Activated CD4-positive, alpha-beta T cell treated with anti-CD3 and anti-CD28 coated beads, Interleukin-2, Interleukin-6, amounts not matched to agents 100 ng/mL and 50 ng/mL, durations not matched to agents 16 hours and 8 hours (primary cell): ENCODE measurements around the gene WDFY2.
"Not testable (repeated sequence)": the region's sequence is repeated elsewhere in the genome, so short reads cannot be mapped to it uniquely, and the experiment has no call there.

Experiments
- DNase-seq: peaks from one replicate; pipeline ENCODE4 v3.0.0-alpha.2; 2020

Gene WDFY2

DNA sequence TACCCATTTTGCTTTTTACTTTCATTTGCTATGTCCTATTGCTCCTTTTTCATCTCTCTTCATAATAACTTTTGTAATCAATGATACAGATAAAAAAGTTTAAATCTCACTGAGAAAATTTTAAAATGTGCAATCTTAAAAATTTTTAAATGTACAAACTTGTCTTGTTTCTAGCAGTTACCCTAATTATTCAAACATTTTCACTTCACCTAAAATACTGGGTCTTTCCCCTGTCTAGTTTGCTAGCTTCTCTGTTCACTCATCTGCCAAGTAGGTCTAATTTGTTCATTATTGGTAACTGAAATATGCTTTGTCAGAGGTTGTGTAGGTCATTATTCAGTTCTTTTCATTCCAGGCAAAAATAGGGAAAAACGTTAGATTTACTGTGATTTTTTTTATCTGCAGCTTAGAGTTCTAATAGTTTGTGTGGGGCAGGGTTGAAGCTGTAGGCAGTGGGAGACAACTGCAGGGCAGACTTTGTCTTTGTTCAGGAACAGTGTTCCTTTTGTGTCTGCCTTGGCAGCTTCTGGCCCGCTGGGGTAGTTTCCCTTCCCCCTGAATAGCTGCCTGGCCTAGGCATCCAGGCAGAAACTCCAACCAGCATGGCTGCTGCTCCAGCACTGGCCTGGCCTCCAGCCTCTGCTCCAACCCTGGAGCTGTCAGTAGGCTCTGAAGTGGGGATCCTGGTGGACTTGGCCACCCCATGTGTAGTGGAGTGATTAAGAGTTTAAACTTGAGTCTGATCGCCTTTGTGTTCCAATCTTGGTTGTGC is 48.5 kb downstream of the WDFY2 start:
- no peak for DNase-seq

DNA sequence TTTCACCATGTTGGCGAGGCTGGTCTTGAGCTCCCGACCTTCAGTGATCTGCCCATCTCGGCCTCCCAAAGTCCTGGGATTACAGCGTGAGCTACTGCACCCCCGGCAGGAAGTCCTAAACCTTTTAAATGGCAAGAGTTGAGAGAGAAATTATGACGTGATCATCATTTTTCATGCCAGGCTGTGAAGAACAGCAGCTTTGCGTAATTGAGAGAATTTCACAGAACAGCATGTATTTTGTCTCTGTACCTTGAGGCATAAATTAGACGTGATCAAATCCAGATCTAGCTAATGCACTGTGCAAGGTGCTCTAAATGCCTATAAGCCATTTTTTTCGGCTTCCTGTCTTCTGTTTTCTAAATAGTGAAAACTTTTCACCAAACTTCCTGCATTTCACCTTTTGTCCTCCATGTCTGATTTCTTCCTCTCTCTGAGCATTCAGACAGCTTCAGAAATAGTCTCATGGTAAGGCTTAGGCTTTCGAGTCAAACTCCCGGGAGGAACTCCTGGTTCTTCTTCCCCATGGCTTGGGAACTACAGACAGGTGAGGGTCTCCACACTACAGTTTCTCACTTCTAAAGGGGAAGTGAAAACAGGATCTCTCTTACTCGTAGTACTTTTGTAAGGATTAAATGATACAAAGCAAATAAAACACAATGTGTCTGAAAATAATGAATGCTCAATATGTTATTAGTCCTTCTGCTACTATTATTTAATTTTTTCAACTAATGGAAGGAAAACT is 51.0 kb downstream of the WDFY2 start:
- DNase-seq, result no peak

DNA sequence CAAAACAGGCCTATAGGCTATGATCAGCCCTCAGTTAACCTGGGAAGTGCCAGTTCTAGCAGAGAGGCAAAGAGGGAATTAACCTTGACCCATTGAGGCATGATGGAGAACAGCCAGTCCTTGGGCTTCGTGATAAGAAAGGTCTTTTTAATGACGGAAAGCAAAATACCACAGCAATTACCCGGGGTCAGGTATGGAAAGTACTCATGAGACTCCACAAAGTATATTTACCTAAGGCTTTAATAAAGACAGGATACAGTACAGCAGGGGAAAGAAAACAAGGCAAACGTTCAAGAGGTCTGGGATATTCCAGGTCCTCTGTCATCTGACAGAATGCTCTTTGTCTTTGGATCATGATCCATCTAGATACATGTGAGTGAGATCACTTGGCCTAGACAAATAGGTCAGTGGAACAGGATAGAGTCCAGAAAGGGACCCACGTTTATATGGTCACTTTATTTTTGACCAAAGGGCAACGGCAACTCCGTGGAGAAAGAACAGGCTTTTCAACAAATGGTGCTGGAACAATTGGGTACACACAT is 52.2 kb downstream of the WDFY2 start:
- DNase-seq, result no peak

DNA sequence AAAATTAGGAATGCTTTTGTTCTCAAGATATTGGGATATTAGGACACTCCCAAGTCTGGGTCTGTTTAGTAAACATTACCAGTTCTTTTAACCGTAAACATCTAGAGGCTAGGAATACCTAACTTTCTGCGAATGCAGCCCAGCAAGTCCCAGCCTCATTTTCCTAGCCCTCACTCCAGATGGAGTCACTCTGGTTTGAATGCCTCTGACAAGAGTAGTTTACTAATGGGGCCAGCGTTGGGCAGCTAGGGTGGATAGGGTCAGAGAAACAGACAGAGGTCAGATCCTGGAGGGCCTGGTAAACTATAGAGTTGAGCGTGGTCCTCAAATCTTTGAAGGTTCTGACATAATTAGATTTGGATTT is 53.6 kb downstream of the WDFY2 start:
- no peak for DNase-seq

DNA sequence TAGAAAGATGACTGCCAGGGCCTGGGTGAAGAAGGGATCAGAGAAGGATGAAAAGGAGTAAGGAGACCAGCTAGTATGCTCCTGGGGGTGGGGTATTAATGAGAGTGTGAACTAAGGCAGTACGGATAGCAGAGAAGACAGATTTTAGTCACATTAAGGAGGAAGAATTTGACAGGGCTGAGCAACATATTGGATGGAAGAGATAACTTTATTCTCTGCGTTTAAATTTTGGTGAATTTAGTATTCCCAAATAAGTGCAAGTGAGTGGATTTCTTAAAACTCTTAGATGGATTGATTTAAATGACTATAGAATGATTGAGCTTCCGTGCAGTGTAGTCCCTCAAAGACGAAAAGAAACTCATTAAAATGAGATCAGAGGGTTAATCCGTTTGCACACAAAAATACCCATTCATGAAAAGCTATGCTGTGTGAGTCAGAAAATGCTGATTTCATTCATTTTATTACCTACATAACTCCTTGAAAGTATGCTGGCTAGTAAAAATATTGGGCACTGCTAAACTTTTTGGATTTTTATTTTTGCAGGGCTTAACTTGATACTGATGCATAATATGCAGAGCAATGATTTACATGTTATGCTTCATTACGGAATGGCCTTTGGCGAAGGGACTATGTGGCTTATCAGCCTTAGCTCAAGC is 54.1 kb downstream of the WDFY2 start:
- DNase-seq, result no peak

DNA sequence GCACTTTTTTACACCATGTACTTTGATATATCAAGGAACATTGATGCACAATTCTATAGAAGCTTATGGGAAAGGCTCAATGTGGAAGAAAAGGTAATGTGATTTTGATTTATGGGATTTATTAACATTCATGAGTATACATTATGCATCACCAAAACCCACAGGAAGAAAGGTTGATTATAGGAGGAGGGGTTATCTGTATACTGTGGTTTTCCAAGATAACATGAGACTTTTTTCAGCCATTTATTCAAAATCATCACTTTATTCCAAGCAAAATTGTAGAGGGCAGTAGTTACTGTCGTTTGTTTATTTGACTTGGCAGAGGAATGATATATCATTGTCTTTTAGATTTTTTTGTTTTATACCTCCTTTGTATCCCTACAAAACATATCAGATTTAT is 54.9 kb downstream of the WDFY2 start:
- no peak for DNase-seq

DNA sequence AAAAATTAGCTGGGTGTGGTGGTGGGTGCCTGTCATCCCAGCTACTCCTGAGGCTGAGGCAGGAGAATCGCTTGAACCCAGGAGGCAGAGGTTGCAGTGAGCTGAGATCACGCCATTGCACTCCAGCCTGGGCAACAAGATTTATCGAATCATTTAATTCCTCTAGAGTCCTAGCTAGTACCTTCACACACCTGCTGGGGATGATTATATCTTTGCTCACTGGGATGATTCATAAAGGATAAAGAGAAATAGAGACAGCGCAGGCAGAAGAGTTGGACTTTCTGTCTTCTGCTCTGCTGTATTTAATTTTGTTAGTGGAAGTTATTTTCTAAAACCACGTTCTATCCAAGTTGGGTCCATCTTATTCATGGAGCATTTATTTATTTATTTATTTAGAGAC is 56.4 kb downstream of the WDFY2 start:
- DNase-seq, result not testable (repeated sequence)

DNA sequence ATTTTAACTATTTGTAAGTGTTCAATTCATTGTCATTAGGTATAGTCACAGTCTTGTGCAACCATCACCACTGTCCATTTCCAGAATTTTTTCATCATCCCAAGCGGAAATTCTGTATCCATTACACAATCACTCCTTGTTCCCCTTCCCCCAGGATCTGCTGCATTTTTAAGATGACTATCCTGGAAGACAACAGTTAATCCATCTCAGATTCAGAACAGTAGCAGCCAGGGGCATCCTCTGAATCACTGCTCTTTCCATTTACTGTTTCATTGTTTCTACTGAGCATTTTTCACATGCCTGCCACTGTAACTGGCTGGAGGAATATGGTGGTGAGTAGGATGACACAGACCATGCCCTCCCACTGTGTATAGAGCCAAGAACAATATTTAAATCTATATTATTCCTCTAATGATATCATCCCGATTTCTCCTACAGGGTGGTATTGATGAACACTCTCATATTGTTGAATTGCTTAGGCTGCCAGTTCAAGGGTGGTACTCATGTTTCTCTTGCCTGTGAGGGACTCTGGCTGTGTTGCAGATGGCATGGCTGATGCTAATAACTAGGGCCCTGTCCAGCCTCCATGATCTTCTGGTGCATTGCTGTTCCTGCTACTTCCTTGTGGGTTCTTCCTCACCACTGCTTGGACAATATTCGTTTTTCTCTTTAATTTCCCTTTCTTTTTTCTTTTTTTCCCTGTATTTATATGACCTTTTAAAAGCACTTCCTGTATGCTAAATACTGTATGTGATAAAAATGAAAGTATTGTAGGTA is 59.0 kb downstream of the WDFY2 start:
- DNase-seq, result no peak

DNA sequence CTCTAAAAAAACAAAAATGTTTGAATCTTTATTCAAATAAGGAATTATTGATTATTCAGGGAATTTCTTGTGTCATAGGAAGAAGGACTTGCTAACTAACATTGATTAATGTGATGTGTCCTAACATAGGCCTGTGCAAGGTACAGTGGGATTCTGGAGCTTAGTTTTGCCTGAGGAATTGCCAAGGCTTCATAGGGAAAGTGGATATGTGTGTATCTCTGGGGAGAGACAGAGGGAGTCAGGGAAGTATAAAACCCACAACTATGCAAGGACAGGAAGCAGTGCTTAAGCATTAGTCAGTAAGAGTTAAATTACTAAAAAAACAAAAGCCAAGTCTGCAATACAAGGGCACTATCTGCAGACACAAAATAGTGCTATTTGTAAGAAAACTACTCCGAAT is 59.6 kb downstream of the WDFY2 start:
- no peak for DNase-seq

DNA sequence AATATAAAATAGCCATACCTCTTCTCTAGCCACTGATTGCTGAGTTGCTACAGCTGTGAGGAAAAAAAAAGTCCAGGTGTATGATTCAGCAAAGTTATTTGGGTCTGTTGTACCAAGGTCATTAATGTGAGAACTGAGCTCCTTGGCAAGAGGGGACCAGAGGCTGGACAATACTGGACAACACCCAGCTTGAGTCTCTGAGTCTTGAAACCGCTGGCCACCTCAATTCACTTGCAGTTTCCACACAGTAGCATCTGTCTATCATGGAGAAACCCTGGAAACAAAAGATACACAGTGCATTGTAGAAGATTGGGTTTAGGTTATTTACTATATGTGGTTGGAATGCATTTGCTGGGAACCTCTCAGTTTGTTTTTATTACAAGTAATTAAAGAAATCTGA is 60.4 kb downstream of the WDFY2 start:
- no peak for DNase-seq

DNA sequence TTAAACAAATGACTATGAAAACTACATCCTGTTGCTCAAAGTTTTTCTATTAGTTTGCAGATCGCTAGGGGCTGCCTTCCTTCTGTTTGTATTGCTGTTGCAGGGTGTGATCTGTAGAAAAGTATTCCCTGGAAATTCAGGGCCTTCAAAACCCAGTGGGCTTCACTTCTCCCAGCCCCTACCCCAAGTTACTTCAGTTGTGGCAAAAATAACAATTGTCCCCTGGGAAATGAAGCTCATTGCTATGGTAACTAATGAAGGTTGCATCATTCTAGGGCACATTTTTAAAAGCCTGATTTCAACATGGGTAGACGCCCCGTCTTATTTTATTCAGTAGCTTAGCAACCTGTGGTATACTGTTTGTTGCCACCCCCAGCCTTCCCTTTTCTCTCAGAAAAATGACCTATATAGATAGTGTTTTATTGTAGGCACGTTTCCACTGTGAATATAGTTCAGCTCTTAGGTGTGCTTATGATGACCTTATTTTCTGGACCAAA is 60.9 kb downstream of the WDFY2 start:
- DNase-seq, result peak; percentile 27

DNA sequence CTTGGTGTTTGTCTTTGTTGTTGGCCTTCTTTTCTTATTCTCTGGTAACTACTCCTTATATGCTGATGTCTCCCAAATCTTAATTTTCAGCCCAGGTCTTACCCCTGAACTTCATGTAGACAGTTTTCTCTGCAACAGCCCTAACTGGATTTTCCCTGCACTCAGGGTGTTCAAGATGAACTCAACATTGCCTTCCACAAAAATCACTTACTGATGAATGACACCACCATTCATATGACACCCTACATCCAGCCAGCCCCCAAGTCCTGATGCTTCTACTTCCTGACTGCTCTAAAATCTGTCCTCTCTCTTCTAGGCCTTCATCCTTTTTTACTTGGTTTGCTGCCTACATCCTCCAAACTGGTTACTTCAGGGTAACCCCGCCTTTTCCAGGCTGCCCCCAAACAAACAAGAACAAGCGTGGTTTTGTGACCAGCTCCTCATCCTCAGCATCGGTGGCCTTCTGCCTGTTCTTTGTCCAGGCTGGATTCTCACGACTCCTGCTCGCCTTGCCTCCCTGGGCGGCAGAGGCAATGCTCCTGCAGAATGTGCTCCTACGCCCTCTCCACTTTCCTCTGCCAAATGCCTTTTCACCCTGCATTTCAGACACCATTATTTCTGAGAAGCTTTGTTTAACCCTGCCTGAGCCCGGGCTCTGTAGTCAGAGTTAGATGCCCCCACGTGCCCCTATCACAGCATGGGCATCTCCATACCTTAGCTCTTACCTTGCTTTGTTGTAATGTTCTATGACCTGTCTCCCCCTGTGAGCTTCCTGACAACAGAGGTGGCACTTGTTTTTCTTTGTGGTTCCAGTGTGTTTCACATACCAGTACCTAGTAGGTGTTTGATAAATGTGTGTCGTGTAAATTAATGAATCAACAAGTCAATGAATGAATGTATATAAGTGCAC is 61.8 kb downstream of the WDFY2 start:
- DNase-seq, result no peak

DNA sequence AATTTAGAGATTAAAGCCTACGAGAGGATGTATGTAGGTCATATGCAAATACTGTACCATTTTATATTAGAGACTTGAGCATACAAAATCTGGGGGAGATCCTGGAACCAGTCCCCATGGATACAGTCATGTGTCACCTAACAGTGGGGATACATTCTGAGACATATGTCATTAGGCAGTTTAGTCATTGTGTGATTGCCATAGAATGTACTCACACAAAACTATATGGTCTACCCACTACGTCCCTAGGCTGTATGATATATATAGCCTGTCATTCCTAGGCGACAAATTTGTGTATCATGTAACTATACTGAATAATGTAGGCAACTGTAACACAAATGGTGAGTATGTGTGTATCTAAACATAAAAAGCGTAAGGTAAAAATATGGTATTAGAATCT is 62.8 kb downstream of the WDFY2 start:
- no peak for DNase-seq

DNA sequence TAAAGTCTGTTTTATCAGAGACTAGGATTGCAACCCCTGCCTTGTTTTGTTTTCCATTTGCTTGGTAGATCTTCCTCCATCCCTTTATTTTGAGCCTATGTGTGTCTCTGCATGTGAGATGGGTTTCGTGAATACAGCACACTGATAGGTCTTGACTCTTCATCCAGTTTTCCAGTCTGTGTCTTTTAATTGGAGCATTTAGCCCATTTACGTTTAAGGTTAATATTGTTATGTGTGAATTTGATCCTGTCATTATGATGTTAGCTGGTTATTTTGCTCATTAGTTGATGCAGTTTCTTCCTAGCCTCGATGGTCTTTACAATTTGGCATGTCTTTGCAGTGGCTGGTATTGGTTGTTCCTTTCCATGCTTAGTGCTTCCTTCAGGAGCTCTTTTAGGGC is 67.9 kb downstream of the WDFY2 start:
- DNase-seq, result not testable (repeated sequence)

DNA sequence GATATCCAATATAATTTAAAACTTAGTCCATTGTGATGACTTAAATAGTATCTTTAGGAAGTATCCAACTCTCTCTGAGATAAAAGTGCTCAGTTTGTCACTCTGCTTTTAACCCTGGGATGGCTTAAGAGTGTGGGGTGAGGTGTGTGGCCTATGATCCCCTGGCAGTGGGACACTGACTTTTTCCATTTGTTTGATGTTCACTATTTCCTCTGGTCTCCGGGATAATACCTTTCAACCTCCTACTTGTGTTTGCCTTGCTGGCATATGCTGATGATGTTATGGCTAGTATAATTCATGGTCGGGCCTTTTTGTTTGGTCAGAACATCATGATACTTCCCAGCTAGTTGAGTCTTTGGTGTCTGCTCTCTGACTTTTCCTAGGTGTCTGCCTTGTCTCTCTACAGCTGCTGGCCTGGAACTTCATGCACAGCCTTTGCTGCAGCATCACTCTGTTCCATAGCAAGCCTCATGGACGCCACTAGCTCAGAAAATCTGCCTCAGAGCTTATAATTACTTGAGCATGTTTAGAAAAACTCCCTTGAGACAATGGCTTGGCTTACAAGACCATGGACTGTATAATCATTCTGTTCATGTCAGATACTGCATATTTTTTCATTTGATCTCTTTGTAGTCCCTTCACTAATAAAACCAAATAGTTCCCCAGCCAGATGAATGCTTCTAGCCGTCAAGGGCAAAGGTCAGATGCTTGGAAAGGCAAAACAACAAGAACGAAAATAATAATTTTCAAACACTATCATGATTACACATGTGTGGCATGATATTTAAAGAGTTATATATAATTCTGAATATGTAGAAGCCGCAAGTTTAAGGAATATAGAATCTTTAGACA is 75.2 kb downstream of the WDFY2 start:
- no peak for DNase-seq

DNA sequence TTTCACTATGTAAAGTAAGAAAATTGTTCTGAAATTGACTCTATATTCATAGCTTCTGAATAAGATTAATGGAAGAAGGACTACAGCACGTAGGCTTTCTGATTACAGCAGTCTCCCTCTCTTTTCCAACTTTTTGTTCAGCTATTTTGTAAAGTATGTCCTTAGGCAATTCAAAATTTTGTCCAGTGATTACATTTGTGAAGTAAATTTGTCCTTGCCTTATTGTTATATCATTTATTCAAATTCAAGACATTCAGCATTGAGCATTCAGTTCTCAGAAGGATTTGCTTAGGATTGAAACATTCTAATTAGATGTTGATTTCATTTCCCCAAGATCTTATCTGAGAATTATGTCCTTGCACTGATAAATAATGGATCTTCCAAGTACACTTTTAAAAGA is 76.6 kb downstream of the WDFY2 start:
- DNase-seq, result no peak

DNA sequence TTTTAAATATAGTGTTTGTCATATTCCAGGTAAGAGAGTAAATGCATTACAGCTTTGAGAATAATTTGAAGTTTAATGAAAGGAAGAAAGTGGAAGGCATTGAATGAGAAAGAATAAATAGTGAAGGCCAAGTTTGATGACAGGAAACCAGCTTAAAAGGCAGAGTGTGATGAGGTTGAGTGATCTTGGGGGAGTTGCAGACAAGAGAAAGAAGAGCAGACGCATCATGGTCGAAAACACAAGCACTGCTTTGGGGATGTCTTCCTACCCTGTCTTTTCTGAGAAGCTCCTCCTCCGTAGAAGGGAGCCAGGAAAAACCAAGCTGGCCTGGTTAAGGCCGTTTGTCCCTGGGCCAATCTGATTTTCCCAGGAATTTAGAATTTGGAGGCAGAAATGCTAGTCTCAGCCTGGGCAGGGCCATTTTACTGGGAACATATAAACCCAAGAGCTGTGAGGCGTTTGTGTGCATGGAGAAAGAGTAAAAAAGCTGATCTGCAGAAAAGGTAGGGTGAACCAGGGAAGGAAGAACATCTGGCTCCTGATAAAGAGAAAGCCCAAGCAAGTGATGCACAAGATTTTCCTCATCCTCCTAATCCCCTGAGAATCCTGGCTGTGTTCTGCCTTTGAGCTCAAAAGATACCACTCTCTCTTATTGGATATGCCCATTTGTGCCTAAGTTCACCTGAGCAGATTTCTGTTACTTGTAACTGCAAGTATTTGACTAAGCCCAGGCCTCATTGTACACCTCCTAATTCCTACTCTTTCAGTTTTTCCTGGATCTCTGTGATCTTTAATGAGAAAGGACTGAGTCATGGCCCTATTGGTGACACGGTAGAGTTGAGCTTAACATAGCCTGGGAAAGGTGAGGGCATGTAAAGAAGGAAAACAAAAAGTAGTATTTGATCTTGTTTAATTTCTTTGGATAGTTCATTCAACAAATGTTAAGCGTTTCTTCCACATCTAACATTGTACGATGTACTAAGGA is 80.0 kb downstream of the WDFY2 start:
- no peak for DNase-seq

DNA sequence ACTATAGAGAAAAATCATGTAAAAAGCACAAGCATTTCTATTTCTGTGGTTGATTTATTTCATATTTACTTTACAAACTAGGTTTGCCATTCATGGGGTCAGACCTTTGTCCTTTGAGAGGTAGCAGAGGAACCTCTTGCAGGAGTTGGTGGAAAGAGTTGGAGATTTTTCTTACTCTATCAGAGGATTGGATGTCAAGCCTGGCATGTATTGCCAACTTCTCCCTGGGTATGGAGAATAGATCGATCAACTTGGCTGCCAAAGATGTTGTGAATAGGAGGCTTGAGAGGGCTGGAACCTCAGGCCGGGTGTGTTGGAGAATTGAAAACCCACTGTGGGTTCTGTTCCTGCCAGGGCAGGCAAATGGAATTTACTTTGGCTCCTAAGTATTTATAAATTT is 81.2 kb downstream of the WDFY2 start:
- DNase-seq, result no peak

DNA sequence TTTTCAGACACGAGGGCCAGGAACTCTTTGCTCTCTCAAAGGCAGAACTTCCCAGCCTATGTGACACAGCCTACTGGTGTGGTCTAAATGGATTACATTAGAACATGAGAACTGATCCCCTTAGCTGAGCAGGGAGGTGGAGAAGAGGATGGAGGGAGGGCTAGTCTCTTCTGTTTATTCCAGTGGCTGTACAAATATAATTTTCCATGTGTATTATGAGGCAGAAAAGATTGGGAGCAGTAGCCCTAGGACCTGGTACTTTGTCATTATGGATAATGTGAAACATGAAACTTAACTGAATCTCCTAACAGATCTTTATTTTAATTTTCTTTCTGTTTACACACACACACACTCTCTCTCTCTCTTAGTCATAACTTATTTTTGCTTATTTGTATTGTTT is 82.1 kb downstream of the WDFY2 start:
- no peak for DNase-seq

DNA sequence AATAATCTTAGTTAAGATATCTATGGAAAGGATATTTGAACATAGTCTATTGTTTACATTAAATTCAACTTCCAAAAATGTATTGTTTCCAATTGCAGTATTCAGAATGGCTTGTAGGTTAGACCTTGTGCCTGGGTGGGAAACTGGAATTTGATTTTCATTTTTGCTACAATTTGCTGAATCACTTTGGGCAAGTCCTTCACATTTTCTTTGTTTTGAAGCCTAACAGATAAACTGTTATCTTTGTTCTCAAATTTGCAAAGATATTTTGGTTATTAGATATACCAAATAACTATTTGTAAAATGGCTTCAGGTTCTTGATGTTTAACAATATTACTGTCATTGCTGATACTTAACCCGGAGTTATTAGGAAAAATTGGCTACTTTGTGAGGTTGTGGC is 82.6 kb downstream of the WDFY2 start:
- DNase-seq, result no peak
